GM12891 (cell line): ENCODE results near the gene TTLL3. TPM values are rescaled to one million over a fixed set of nuclear protein-coding genes. Genes with fewer than 3 reads are reported as not detected.
A peak's percentile ranks its signal among the peaks of the same experiment; 100 is the strongest.

ENCODE experiments used
- DNase-seq: peaks from one replicate; pipeline ENCODE4 v3.0.0; 2011; ENCODE audit warnings: low spot score; ENCODE audit not compliant: insufficient read length
- FAIRE-seq: peaks from 2 replicates; lab custom pipeline; 2011; peaks lifted over from hg19 to GRCh38; lab: Jason Lieb, UNC
- PAX5 ChIP-seq: IDR thresholded peaks from 2 replicates; pipeline ENCODE4 v1.6.1; 2011; ENCODE audit warnings: low read length, moderate library complexity, mild to moderate bottlenecking; ENCODE audit not compliant: insufficient read depth, severe bottlenecking
- POLR2A ChIP-seq: IDR thresholded peaks from 2 replicates; pipeline ENCODE4 v1.6.1; 2011; ENCODE audit warnings: low read depth, low read length, control low read depth
- POLR2AphosphoS5 ChIP-seq: IDR thresholded peaks from 2 replicates; pipeline ENCODE4 v1.6.1; 2011; ENCODE audit warnings: low read depth, low read length, control low read depth
- POU2F2 ChIP-seq: IDR thresholded peaks from 2 replicates; pipeline ENCODE4 v1.6.1; 2011; ENCODE audit warnings: low read depth, mild to moderate bottlenecking, control low read depth, low read length, moderate library complexity
- SPI1 ChIP-seq: IDR thresholded peaks from 2 replicates; pipeline ENCODE4 v1.6.1; 2011; ENCODE audit warnings: low read depth, low read length, control low read depth
- TAF1 ChIP-seq: IDR thresholded peaks from 2 replicates; pipeline ENCODE4 v1.6.1; 2011; ENCODE audit warnings: low read depth, low read length, control low read depth
- polyA plus RNA-seq: library from polyadenylated mRNA; unstranded; fragments of >200 nt; gene quantifications from one replicate; pipeline ENCODE4 v1.2.1, GENCODE V29; 2012; ENCODE audit warnings: low read depth, missing spikeins, inconsistent platforms; ENCODE audit not compliant: missing spikeins

Gene TTLL3
- 17.3 TPM for polyA plus RNA-seq

GRCh38 chr3:9809615-9810432 lies at the start of gene TTLL3:
Gene TTLL3 (plus strand): TSS chr3:9810262. CDS start chr3:9810662, 400 bp downstream.
- TF ChIP-seq POLR2AphosphoS5 (peak; percentile 68), PAX5 (no peak), POLR2A (peak; percentile 52; the same call in 1 of the 2 replicates), TAF1 (0 out of 2 replicates have a peak, but pooled peaks have one; percentile 13), POU2F2 (no peak), SPI1 (0 out of 2 replicates have a peak, but pooled peaks have one; percentile 0)
- peak; percentile 62 for DNase-seq
- FAIRE-seq = peak; percentile 80

- DNase-seq (no peak), FAIRE-seq (no peak)
- TF ChIP-seq POLR2AphosphoS5 (no peak), TAF1 (no peak), PAX5 (no peak), POU2F2 (no peak), POLR2A (no peak), SPI1 (no peak)
Observed at GRCh38 chr3:9760779-9761505, 49.1 kb upstream of the TTLL3 start.

GRCh38 chr3:9761919-9762318 lies 48.1 kb upstream of the TTLL3 start:
- no peak for FAIRE-seq
- no peak for DNase-seq

GRCh38 chr3:9762871-9763270 lies 47.2 kb upstream of the TTLL3 start:
- DNase-seq (no peak), FAIRE-seq (no peak)
- TF ChIP-seq TAF1 (no peak), POLR2AphosphoS5 (no peak), PAX5 (no peak), POLR2A (no peak), POU2F2 (no peak), SPI1 (no peak)

More at GRCh38 chr3:9761919-9762318, 48.1 kb upstream of the TTLL3 start:
- TF ChIP-seq SPI1 (no peak), TAF1 (no peak), POLR2AphosphoS5 (no peak), POLR2A (no peak)

GRCh38 chr3:9765865-9766264 lies 44.2 kb upstream of the TTLL3 start:
- DNase-seq (no peak), FAIRE-seq (no peak)
- TF ChIP-seq PAX5 (no peak), SPI1 (no peak), POU2F2 (no peak), TAF1 (no peak), POLR2AphosphoS5 (no peak), POLR2A (no peak)

- no peak for TF ChIP-seq POU2F2
- no peak for TF ChIP-seq TAF1
- TF ChIP-seq PAX5 = no peak
- DNase-seq (no peak), FAIRE-seq (no peak)
Observed at GRCh38 chr3:9767418-9767817, 42.6 kb upstream of the TTLL3 start.

GRCh38 chr3:9768141-9768775 lies 41.8 kb upstream of the TTLL3 start:
- TF ChIP-seq SPI1 (no peak), TAF1 (no peak), POU2F2 (no peak), PAX5 (no peak), POLR2AphosphoS5 (no peak), POLR2A (no peak)
- no peak for FAIRE-seq
- DNase-seq = no peak

- DNase-seq = no peak
- no peak for FAIRE-seq
- TF ChIP-seq TAF1 (no peak), POLR2AphosphoS5 (no peak), PAX5 (no peak), SPI1 (no peak), POLR2A (no peak), POU2F2 (no peak)
Observed at GRCh38 chr3:9769012-9769411, 41.0 kb upstream of the TTLL3 start.
